ENCODE results near the gene LIN7A. TPM values are rescaled to one million over a fixed set of nuclear protein-coding genes. Genes with fewer than 3 reads are reported as not detected.

LIN7A gene, protein sequence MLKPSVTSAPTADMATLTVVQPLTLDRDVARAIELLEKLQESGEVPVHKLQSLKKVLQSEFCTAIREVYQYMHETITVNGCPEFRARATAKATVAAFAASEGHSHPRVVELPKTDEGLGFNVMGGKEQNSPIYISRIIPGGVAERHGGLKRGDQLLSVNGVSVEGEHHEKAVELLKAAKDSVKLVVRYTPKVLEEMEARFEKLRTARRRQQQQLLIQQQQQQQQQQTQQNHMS
- total RNA-seq (2022), result not detected in 2 replicates
- not detected for Bru-seq, nascent RNA
- percentile 1 among the genes with signal in this experiment for BruChase-seq, experiment 1, labeled RNA remaining after a 6-hour chase
- BruChase-seq, experiment 2, labeled RNA remaining after a 2-hour chase, result not detected
- long read RNA-seq, result 0 reads

DNA sequence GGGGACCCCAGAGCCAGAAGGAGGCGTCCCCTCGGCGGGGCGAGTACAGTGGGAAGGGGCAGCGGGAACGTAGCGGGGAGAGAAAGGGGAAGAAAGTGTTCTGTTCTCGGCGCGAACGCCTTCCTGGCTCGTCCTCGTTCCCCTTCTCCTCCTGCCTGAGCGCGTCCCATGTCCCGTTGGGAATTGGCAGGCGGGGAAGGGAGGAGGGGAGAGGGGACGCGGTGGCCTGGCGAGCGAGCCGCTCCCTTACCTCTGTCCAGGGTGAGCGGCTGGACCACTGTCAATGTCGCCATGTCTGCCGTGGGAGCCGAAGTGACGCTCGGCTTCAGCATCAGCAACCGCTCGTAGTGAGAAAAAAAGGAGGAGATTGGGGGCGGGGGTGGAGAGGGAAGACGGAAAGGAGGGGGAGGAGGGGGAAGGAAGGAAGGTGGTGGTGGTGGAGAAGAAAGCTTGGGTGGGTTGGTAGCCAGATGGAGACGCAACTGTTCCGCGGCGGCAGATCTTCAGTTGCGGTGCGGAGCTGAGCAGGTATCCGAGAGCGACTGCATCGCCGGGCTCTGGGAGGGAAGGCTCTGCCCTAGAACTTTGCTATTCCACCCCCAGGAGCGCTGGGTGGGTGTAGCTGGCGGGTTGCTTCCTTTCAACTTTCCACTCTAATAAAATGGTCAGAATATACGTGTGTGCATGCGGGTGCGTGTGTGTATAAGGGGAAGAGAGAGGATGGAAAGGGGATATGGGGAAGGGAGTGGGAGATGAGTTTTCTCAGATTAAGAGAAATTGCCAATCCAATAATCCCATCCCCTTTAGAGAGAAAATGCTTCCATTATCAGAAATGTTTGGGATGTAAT lies at the start of gene LIN7A:
Gene LIN7A, minus strand, starts transcription at position 544 of the 848 bp plus-strand sequence. Its CDS starts 212 bp downstream, at position 332.
- peaks cover 6% of the 10 kb centered on the region for H3K36me3 Mint-ChIP-seq (ENCODE audit: insufficient read depth, unreplicated experiment)
- peak within 1 kb of the TSS; percentile 67 for H3K4me3 Mint-ChIP-seq (ENCODE audit: unreplicated experiment)
- DNase-seq (ENCODE audit: unreplicated experiment), result peak; percentile 9
- no peaks in the 10 kb centered on the region for H3K9me3 Mint-ChIP-seq (ENCODE audit: unreplicated experiment)
- BruUV-seq (replicated peaks), result no TSS peak
- H3K27me3 Mint-ChIP-seq (ENCODE audit: insufficient read depth, unreplicated experiment), result peaks cover 83% of the 10 kb centered on the region
- intact Hi-C loops (cut with micrococcal nuclease), result no loop called here
- ChIA-PET POLR2A (no interaction called here), CTCF (no interaction called here)
- TF ChIP-seq, protein P1, sequence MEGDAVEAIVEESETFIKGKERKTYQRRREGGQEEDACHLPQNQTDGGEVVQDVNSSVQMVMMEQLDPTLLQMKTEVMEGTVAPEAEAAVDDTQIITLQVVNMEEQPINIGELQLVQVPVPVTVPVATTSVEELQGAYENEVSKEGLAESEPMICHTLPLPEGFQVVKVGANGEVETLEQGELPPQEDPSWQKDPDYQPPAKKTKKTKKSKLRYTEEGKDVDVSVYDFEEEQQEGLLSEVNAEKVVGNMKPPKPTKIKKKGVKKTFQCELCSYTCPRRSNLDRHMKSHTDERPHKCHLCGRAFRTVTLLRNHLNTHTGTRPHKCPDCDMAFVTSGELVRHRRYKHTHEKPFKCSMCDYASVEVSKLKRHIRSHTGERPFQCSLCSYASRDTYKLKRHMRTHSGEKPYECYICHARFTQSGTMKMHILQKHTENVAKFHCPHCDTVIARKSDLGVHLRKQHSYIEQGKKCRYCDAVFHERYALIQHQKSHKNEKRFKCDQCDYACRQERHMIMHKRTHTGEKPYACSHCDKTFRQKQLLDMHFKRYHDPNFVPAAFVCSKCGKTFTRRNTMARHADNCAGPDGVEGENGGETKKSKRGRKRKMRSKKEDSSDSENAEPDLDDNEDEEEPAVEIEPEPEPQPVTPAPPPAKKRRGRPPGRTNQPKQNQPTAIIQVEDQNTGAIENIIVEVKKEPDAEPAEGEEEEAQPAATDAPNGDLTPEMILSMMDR (IDR thresholded peaks at IDR 0.05; ENCODE audit: unreplicated experiment), result no peak
- no peaks in the 10 kb centered on the region for H3K4me1 Mint-ChIP-seq (ENCODE audit: insufficient read depth, unreplicated experiment)
- H3K27ac Mint-ChIP-seq (ENCODE audit: low read depth, unreplicated experiment), result no peak within 1 kb of the TSS

DNA sequence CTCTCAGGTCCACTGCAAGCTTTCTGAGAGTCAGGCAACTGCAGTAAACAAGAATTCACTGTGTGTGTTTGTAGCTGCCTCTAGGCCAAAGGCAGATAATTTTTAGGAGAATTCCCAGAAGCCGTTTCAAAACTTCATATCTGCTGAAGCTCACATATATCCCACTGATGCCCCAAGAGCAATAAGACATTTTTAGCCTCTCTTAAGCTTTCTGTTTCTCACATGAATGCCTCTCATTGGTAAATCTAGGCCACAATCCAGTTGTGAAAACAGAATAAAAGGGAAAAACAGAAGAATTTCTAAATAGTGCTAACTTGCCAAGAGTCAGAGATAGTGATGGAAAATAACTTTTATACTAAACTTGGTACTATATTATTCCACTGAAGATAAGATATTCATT lies 48.5 kb upstream of the LIN7A start:
- peaks cover 47% of the 10 kb centered on the region for H3K27me3 Mint-ChIP-seq (ENCODE audit: insufficient read depth, unreplicated experiment)
- TF ChIP-seq, protein P1 (IDR thresholded peaks at IDR 0.05; ENCODE audit: unreplicated experiment), result no peak
- intact Hi-C loops (cut with micrococcal nuclease), result no loop called here
- H3K9me3 Mint-ChIP-seq (ENCODE audit: unreplicated experiment), result no peaks in the 10 kb centered on the region
- H3K27ac Mint-ChIP-seq (ENCODE audit: low read depth, unreplicated experiment), result no peak overlapping the region
- no peak overlapping the region for H3K4me3 Mint-ChIP-seq (ENCODE audit: unreplicated experiment)
- POLR2A ChIA-PET, result no interaction called here
- DNase-seq (ENCODE audit: unreplicated experiment), result no peak
- no peaks in the 10 kb centered on the region for H3K36me3 Mint-ChIP-seq (ENCODE audit: insufficient read depth, unreplicated experiment)
- BruUV-seq (replicated peaks), result no TSS peak
- CTCF ChIA-PET, result interaction anchor here (0.6 kb wide), 1 partner anchor 148 kb away, joined by 4 read pairs; no protein-coding TSS in a partner anchor
- H3K4me1 Mint-ChIP-seq (ENCODE audit: insufficient read depth, unreplicated experiment), result no peaks in the 10 kb centered on the region

DNA sequence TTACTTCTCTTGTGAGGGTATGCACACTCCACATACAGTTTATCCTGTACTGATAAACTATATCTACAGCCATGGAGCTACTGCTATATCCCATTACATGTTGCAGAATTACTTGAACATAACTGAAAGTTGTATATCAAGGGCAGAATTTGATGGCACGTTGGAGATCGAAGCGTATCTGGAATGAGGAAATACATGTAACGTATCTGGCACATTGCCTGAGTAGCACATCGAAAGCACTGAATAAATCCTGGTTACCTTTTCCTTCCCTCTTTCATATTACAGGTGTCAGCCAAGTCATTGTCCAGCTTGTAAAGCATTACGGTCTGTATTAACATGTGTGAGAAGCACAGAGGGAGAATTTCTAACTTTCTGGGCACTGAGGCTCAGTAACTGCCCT lies 42.1 kb upstream of the LIN7A start:
- POLR2A ChIA-PET, result no interaction called here
- CTCF ChIA-PET, result no interaction called here
- no peaks in the 10 kb centered on the region for H3K9me3 Mint-ChIP-seq (ENCODE audit: unreplicated experiment)

DNA sequence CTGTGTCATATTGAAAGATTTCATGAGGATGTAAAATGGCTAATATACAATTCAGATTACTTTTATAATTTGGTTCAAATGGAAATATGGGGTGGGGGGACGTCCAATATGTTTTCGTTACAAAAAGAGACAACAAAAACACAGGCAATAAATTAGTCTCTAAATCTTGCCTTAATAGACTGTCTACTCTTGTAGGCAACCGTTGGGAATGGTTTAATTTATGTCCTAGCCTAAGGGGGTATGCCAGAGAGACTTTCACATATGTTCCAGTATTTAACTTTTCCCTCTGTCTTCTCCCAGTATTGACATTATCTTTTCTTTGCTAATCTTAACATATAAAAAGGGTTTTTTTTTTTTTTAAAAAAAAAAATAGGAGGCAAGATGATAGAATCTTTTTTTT lies 41.5 kb upstream of the LIN7A start:
- intact Hi-C loops (cut with micrococcal nuclease), result no loop called here
- Mint-ChIP-seq H3K4me3 (ENCODE audit: unreplicated experiment) (no peak overlapping the region), H3K4me1 (ENCODE audit: insufficient read depth, unreplicated experiment) (no peaks in the 10 kb centered on the region), H3K9me3 (ENCODE audit: unreplicated experiment) (no peaks in the 10 kb centered on the region), H3K27me3 (ENCODE audit: insufficient read depth, unreplicated experiment) (peaks cover 60% of the 10 kb centered on the region), H3K36me3 (ENCODE audit: insufficient read depth, unreplicated experiment) (no peaks in the 10 kb centered on the region), H3K27ac (ENCODE audit: low read depth, unreplicated experiment) (no peak overlapping the region)
- no peak for DNase-seq (ENCODE audit: unreplicated experiment)
- TF ChIP-seq, protein P1 (IDR thresholded peaks at IDR 0.05; ENCODE audit: unreplicated experiment), result no peak
- ChIA-PET CTCF (no interaction called here), POLR2A (no interaction called here)
- no TSS peak for BruUV-seq (replicated peaks)

More for the DNA sequence above, 42.1 kb upstream of the LIN7A start:
- H3K4me3 Mint-ChIP-seq (ENCODE audit: unreplicated experiment), result no peak overlapping the region
- TF ChIP-seq, protein P1 (IDR thresholded peaks at IDR 0.05; ENCODE audit: unreplicated experiment), result no peak
- intact Hi-C loops (cut with micrococcal nuclease), result no loop called here
- no peaks in the 10 kb centered on the region for H3K36me3 Mint-ChIP-seq (ENCODE audit: insufficient read depth, unreplicated experiment)
- DNase-seq (ENCODE audit: unreplicated experiment), result no peak
- BruUV-seq (replicated peaks), result no TSS peak
- peaks cover 66% of the 10 kb centered on the region for H3K27me3 Mint-ChIP-seq (ENCODE audit: insufficient read depth, unreplicated experiment)
- no peak overlapping the region for H3K27ac Mint-ChIP-seq (ENCODE audit: low read depth, unreplicated experiment)
- H3K4me1 Mint-ChIP-seq (ENCODE audit: insufficient read depth, unreplicated experiment), result no peaks in the 10 kb centered on the region
